Amniotic stem cell (primary cell): ENCODE measurements around the gene RC3H1.

ENCODE experiments used
- DNase-seq: peaks from one replicate; lab custom pipeline; 2025; lab: John Stamatoyannopoulos, UW

Gene RC3H1

GRCh38 chr1:173884701-173885100, 137.5 kb downstream of the RC3H1 start:
- no peak for DNase-seq
